Fibroblast of lung (primary cell): Measurements from ENCODE around the gene RUNX2. TPM values are rescaled to one million over a fixed set of nuclear protein-coding genes. Genes with fewer than 3 reads are reported as not detected.

Experiments
- DNase-seq, 2 donors: peaks; one replicate each; pipeline versions ENCODE4 v3.0.0 to v3.0.0-alpha.2; 2010; ENCODE audit warnings: low read depth in 2 of 2
- H2AFZ ChIP-seq: 2 replicates; pipeline ENCODE4 v1.5.1; 2012; ENCODE audit warnings: low read length, control low read depth, inconsistent platforms
- H3K27ac ChIP-seq: 2 replicates; pipeline ENCODE4 v1.5.1; 2011; ENCODE audit warnings: low read length, control low read depth; ENCODE audit not compliant: insufficient read depth
- H3K27me3 ChIP-seq: 2 replicates; pipeline ENCODE4 v1.5.1; 2011; ENCODE audit warnings: mild to moderate bottlenecking, low read length; ENCODE audit not compliant: control insufficient read depth, insufficient read depth
- H3K36me3 ChIP-seq: 2 replicates; pipeline ENCODE4 v1.5.1; 2011; ENCODE audit warnings: low read length; ENCODE audit not compliant: control insufficient read depth, insufficient read depth
- H3K4me1 ChIP-seq: 2 replicates; pipeline ENCODE4 v1.5.1; 2011; ENCODE audit warnings: low read length; ENCODE audit not compliant: control insufficient read depth, insufficient read depth; ENCODE audit errors: extremely low read depth
- H3K4me2 ChIP-seq: 2 replicates; pipeline ENCODE4 v1.5.1; 2011; ENCODE audit warnings: low read length, control low read depth; ENCODE audit not compliant: insufficient read depth; ENCODE audit errors: extremely low read depth
- H3K4me3 ChIP-seq, 4 experiments: fragments of 200-600 bp in 1 of 4; sonication (generic) in 1 of 4; replicated peaks in 1 of 4; 2 replicates each; pipeline ENCODE4 v1.5.1; 2011 to 2016; ENCODE audit warnings: low read length in 4 of 4, low read depth in 3 of 4, mild to moderate bottlenecking in 3 of 4, control low read depth in 2 of 4, inconsistent platforms in 1 of 4, mixed read lengths in 1 of 4; ENCODE audit not compliant: insufficient read depth in 1 of 4; ENCODE audit errors: control extremely low read depth in 1 of 4
- H3K79me2 ChIP-seq: 2 replicates; pipeline ENCODE4 v1.5.1; 2012; ENCODE audit warnings: mild to moderate bottlenecking, low read length, inconsistent platforms; ENCODE audit not compliant: control insufficient read depth, insufficient read depth
- H3K9ac ChIP-seq: 2 replicates; pipeline ENCODE4 v1.5.1; 2011; ENCODE audit warnings: mild to moderate bottlenecking, low read length, control low read depth; ENCODE audit not compliant: insufficient read depth
- H3K9me3 ChIP-seq: 2 replicates; pipeline ENCODE4 v1.5.1; 2012; ENCODE audit warnings: low read depth, low read length; ENCODE audit not compliant: control insufficient read depth, insufficient read depth
- H4K20me1 ChIP-seq: 2 replicates; pipeline ENCODE4 v1.5.1; 2011; ENCODE audit warnings: low read length; ENCODE audit not compliant: control insufficient read depth, insufficient read depth; ENCODE audit errors: extremely low read depth
- EZH2 ChIP-seq: IDR thresholded peaks from 2 replicates; pipeline ENCODE4 v1.5.1; 2012; ENCODE audit warnings: low read length, control low read depth, mild to moderate bottlenecking; ENCODE audit errors: missing control alignments
- polyA plus RNA-seq, 2 donors: library from polyadenylated mRNA; depleted of rRNA in 1 of 2; stranded (reverse) in 1 of 2; unstranded in 1 of 2; fragments of >200 nt; gene quantifications; 2 replicates each; pipeline ENCODE4 v1.2.1, GENCODE V29; 2011 to 2012; ENCODE audit warnings: missing spikeins in 1 of 2
- total RNA-seq: library from RNA; depleted of rRNA; stranded (reverse); fragments of >200 nt; gene quantifications from 2 replicates; pipeline ENCODE4 v1.2.1, GENCODE V29; 2014
- TF ChIP-seq, protein P1 (sequence below), 2 donors: IDR thresholded peaks in 1 of 2; conservative IDR thresholded peaks in 1 of 2; 1 replicate in 1 of 2; 2 replicates in 1 of 2; pipeline ENCODE4 v1.5.1; 2011 to 2012; ENCODE audit warnings: low read length in 2 of 2, control low read depth in 1 of 2, inconsistent platforms in 1 of 2, low read depth in 1 of 2, mild to moderate bottlenecking in 1 of 2

RUNX2 gene
- total and polyA plus RNA-seq, 2 donors (not counting 1 experiment from before 2014, with no cell fraction given), result 2.5 to 4.5 TPM

DNA sequence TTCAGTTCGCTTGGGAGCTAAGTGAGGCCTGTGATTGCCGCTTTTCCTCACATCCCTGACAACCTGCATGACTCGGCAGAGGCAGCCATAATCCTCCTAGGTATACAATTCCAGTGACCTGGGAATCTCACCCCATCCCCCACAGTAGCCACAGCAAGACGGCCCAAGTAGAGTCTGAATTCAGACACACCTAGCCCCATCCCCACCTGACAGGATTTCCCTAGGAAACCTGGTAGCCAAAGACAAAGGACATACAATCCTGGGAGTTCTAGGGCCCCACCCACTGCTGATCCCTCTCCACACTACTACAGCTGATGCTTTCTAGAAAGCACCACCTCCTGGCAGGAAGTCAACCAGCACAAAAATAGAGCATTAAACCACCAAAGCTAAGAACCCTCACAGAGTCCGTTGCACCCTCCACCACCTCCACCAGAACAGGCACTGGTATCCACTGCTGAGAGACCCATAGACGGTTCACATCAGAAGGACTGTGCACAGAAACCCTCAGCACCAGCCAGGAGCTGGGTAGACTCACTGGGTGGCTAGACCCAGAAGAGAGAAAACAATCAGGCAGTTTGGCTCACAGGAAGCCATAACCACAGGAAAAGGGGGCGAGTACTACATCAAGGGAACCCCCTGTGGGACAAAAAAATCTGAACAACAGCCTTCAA is 17.9 kb upstream of the RUNX2 start:
- no peak overlapping the region for H3K4me2 ChIP-seq
- no peak overlapping the region for H2AFZ ChIP-seq
- no peaks in the 10 kb centered on the region for H3K9me3 ChIP-seq
- H3K79me2 ChIP-seq, result no peaks in the 10 kb centered on the region
- H3K27ac ChIP-seq, result no peak overlapping the region
- no peaks in the 10 kb centered on the region for H3K36me3 ChIP-seq
- H3K4me3 ChIP-seq, result no peak overlapping the region
- TF ChIP-seq, protein P1, sequence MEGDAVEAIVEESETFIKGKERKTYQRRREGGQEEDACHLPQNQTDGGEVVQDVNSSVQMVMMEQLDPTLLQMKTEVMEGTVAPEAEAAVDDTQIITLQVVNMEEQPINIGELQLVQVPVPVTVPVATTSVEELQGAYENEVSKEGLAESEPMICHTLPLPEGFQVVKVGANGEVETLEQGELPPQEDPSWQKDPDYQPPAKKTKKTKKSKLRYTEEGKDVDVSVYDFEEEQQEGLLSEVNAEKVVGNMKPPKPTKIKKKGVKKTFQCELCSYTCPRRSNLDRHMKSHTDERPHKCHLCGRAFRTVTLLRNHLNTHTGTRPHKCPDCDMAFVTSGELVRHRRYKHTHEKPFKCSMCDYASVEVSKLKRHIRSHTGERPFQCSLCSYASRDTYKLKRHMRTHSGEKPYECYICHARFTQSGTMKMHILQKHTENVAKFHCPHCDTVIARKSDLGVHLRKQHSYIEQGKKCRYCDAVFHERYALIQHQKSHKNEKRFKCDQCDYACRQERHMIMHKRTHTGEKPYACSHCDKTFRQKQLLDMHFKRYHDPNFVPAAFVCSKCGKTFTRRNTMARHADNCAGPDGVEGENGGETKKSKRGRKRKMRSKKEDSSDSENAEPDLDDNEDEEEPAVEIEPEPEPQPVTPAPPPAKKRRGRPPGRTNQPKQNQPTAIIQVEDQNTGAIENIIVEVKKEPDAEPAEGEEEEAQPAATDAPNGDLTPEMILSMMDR (conservative IDR thresholded peaks at IDR 0.05 in 1 of 2, IDR thresholded peaks at IDR 0.05 in 1 of 2; ENCODE audit: low read depth in 1 of 2, low read length in 2 of 2), result no peak
- TF ChIP-seq EZH2, result no peak
- H3K9ac ChIP-seq, result no peak overlapping the region
- no peak for DNase-seq
- no peaks in the 10 kb centered on the region for H4K20me1 ChIP-seq
- H3K4me1 ChIP-seq, result no peaks in the 10 kb centered on the region
- H3K27me3 ChIP-seq, result no peaks in the 10 kb centered on the region

DNA sequence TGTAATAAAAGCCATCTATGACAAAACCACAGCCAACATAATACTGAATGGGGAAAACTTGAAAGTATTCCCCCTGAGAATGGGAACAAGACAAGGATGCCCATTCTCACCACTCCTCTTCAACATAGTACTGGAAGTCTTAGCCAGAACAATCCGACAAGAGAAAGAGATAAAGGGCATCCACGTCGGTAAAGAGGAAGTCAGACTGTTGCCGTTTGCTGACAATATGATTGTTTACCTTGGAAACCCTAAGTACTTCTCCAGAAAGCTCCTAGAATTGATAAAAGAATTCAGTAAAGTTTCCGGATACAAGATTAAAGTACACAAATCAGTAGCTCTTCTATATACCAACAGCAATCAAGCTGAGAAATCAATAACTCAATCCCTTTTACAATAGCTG is 14.0 kb upstream of the RUNX2 start:
- H3K4me3 ChIP-seq, result no peak overlapping the region

DNA sequence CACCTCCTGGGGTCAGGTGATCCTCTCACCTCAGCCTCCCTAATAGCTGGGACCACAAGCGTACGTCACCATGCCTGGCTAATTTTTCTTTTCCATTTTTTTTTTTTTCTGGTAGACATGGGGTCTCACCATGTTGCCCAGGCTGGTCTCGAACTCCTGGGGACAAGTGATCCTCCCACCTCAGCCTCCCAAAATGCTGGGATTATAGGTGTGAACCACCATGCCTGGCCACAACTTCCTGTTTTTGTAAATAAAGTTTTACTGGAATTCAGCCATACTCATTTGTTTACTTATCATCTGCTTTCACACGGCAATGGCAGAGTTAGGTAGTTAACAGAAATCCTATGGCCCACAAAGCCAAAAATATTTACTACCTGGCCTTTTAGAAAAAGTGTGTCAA is 7.8 kb upstream of the RUNX2 start:
- Histone ChIP-seq H3K4me1 (no peaks in the 10 kb centered on the region), H3K27me3 (no peaks in the 10 kb centered on the region), H2AFZ (no peak overlapping the region), H3K36me3 (no peaks in the 10 kb centered on the region), H3K4me2 (no peak overlapping the region), H3K9me3 (no peaks in the 10 kb centered on the region), H4K20me1 (no peaks in the 10 kb centered on the region), H3K27ac (no peak overlapping the region), H3K9ac (no peak overlapping the region), H3K79me2 (no peaks in the 10 kb centered on the region), H3K4me3 (no peak overlapping the region)
- DNase-seq, result no peak
- TF ChIP-seq, protein P1 (conservative IDR thresholded peaks at IDR 0.05 in 1 of 2, IDR thresholded peaks at IDR 0.05 in 1 of 2; ENCODE audit: low read depth in 1 of 2, low read length in 2 of 2), result no peak
- no peak for TF ChIP-seq EZH2

More for the DNA sequence above, 14.0 kb upstream of the RUNX2 start:
- Histone ChIP-seq H3K27ac (no peak overlapping the region), H3K36me3 (no peaks in the 10 kb centered on the region), H4K20me1 (no peaks in the 10 kb centered on the region), H3K9me3 (no peaks in the 10 kb centered on the region), H3K4me1 (no peaks in the 10 kb centered on the region), H3K9ac (no peak overlapping the region), H3K79me2 (no peaks in the 10 kb centered on the region), H2AFZ (no peak overlapping the region), H3K27me3 (no peaks in the 10 kb centered on the region), H3K4me2 (no peak overlapping the region)
- TF ChIP-seq EZH2, result no peak
- TF ChIP-seq, protein P1 (conservative IDR thresholded peaks at IDR 0.05 in 1 of 2, IDR thresholded peaks at IDR 0.05 in 1 of 2; ENCODE audit: low read depth in 1 of 2, low read length in 2 of 2), result no peak
- DNase-seq, result no peak
